ENCODE data around the gene TAAR6. TPM values are rescaled to one million over a fixed set of nuclear protein-coding genes. Genes with fewer than 3 reads are reported as not detected.

The TAAR6 gene
- total and polyA plus RNA-seq, 9 of the 15 experiments (the other 6 are each of a cell fraction or from before 2014, with no cell fraction given), result not detected

DNA sequence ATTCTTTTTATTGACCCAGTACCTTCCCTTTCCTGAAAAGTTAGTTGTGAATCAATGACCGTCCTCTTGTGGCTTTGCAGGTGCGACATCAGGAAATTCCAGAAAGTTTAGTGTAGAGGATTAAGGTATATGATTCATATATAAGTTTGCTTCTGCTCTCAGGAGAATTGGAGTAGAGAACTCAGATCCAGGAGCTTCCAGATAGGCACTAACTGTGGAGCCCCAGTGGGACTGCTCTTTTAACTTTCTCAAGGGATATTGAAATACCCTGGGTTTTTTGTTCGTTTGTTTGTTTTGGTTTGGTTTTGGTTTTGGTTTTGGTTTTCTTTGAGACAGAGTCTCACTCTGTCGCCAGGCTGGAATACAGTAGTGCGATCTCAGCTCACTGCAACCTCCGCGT, 44.4 kb downstream of the TAAR6 start (continued):
- no peak for TF ChIP-seq SP1 (CRISPR knock-in tag; IDR thresholded peaks at IDR 0.05)

DNA sequence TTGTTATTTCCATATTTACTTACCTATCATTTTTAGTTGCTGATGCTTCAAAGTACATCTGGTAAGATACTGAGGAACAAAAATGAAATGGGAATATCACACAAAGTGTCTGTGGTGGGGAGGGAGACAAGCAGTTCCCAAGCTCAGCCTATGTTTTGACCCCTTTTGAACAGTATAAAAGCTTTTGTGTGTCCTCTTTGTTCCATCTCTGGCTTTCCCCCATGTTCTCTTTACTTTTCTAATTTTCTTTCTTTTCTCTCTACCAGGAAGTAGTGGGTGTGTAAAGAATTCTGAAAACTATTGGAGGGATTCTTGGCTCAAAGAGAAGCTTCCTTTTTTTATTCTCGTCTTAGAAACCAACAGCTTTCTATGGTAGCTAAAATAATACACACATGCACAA, 46.6 kb downstream of the TAAR6 start:
- no peak overlapping the region for H3K4me2 ChIP-seq (ENCODE audit: insufficient read depth, low read length)
- no peak overlapping the region for H3K9ac ChIP-seq (ENCODE audit: insufficient read depth in 1 of 2, low read depth in 2 of 2, low read length in 2 of 2)
- TF ChIP-seq ZC3H11A (IDR thresholded peaks at IDR 0.05; ENCODE audit: low read depth, low read length) (no peak), SLC30A9 (CRISPR knock-in tag; IDR thresholded peaks at IDR 0.05) (no peak), ZNF121 (CRISPR knock-in tag; conservative IDR thresholded peaks at IDR 0.05) (no peak), ZC3H4 (CRISPR knock-in tag; IDR thresholded peaks at IDR 0.05; ENCODE audit: borderline replicate concordance) (no peak), CSDE1 (IDR thresholded peaks at IDR 0.05) (no peak), MYNN (IDR thresholded peaks at IDR 0.05) (no peak), MYNN (CRISPR knock-in tag; IDR thresholded peaks at IDR 0.05) (no peak)
- TF ChIP-seq, protein P1, sequence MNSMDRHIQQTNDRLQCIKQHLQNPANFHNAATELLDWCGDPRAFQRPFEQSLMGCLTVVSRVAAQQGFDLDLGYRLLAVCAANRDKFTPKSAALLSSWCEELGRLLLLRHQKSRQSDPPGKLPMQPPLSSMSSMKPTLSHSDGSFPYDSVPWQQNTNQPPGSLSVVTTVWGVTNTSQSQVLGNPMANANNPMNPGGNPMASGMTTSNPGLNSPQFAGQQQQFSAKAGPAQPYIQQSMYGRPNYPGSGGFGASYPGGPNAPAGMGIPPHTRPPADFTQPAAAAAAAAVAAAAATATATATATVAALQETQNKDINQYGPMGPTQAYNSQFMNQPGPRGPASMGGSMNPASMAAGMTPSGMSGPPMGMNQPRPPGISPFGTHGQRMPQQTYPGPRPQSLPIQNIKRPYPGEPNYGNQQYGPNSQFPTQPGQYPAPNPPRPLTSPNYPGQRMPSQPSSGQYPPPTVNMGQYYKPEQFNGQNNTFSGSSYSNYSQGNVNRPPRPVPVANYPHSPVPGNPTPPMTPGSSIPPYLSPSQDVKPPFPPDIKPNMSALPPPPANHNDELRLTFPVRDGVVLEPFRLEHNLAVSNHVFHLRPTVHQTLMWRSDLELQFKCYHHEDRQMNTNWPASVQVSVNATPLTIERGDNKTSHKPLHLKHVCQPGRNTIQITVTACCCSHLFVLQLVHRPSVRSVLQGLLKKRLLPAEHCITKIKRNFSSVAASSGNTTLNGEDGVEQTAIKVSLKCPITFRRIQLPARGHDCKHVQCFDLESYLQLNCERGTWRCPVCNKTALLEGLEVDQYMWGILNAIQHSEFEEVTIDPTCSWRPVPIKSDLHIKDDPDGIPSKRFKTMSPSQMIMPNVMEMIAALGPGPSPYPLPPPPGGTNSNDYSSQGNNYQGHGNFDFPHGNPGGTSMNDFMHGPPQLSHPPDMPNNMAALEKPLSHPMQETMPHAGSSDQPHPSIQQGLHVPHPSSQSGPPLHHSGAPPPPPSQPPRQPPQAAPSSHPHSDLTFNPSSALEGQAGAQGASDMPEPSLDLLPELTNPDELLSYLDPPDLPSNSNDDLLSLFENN (IDR thresholded peaks at IDR 0.05; ENCODE audit: low read depth in 2 of 2, low read length in 2 of 2), result no peak
- no peaks in the 10 kb centered on the region for H4K20me1 ChIP-seq (replicated peaks; ENCODE audit: control insufficient read depth, insufficient read depth, low read length)
- ATAC-seq (no peak), DNase-seq (ENCODE audit: extremely low read depth in 1 of 4, low spot score in 3 of 4) (no peak), FAIRE-seq (no peak)
- no peaks in the 10 kb centered on the region for H3K36me3 ChIP-seq (ENCODE audit: control insufficient read depth, insufficient read depth, low read length)
- no peaks in the 10 kb centered on the region for H3K9me1 ChIP-seq (ENCODE audit: control insufficient read depth, insufficient read depth, low read length)
- no peaks in the 10 kb centered on the region for H3K9me3 ChIP-seq (replicated peaks; ENCODE audit: control insufficient read depth, insufficient read depth, low read depth, low read length)
- ChIA-PET POLR2A (no interaction called here), CTCF (ENCODE audit: low intra/inter-chr PET ratio) (no interaction called here)
- no peak overlapping the region for H3K4me3 ChIP-seq
- intact Hi-C loops (cut with micrococcal nuclease), result no loop called here
- no peaks in the 10 kb centered on the region for H3K79me2 ChIP-seq (ENCODE audit: control insufficient read depth, insufficient read depth, low read length)
- H3K27me3 ChIP-seq (ENCODE audit: control insufficient read depth in 2 of 2, insufficient read depth in 2 of 2, low read length in 2 of 2), result no peaks in the 10 kb centered on the region
- BruUV-seq (replicated peaks), result no TSS peak
- H3K4me1 ChIP-seq (replicated peaks in 1 of 2; ENCODE audit: control insufficient read depth in 2 of 2, insufficient read depth in 2 of 2, low read length in 2 of 2), result no peaks in the 10 kb centered on the region
- in situ Hi-C loops (cut with MboI), result no loop called here
- 0% methylated on average over 1 of the region's 1 CpG for WGBS (ENCODE audit: insufficient coverage, low coverage, missing lambda C conversion rate)
- H3K27ac ChIP-seq (ENCODE audit: extremely low read depth, low read depth, low read length), result no peak overlapping the region
- H2AFZ ChIP-seq (ENCODE audit: low read depth, low read length), result no peak overlapping the region

Small RNA genes lying within 50 kb of the gene (small RNA-seq; reads per million reads assigned to genes)
- gene TAAR7P, result not detected

Other genes starting within 250 kb of the TAAR6 start
Only the 7 nearest of the 11 such genes appear.
- 15.5 and 22.5 TPM in 2 replicates for gene STX7, start 57.2 kb upstream of the TAAR6 start, total RNA-seq (2014; rRNA removed)
- 26.7 and 29.4 TPM in 2 replicates for gene STX7, start 57.2 kb upstream of the TAAR6 start, total RNA-seq (2014; rRNA removed; fragmentation: Illumina TruSeq; extraction: Trizol)
- gene STX7, start 57.2 kb upstream of the TAAR6 start, total RNA-seq (2015; rRNA removed; fragmentation: Illumina TruSeq; extraction: Trizol), result 24.5 and 30.3 TPM in 2 replicates
- gene STX7, start 57.2 kb upstream of the TAAR6 start, total RNA-seq (2021), result 24.8 and 25.3 TPM in 2 replicates
- 29.0 and 34.4 TPM in 2 replicates for gene STX7, start 57.2 kb upstream of the TAAR6 start, polyA plus RNA-seq (2011; rRNA removed)
- gene STX7, start 57.2 kb upstream of the TAAR6 start, polyA plus RNA-seq (2014; fragmentation: Illumina TruSeq; extraction: Trizol), result 26.9 and 28.4 TPM in 2 replicates
- gene STX7, start 57.2 kb upstream of the TAAR6 start, polyA plus RNA-seq (2014; fragmentation: Nextera tagmentation; extraction: Ambion mirVana), result 10 to 100 TPM; 13.0 to 14.6 TPM
- gene STX7, start 57.2 kb upstream of the TAAR6 start, polyA plus RNA-seq (2014; rRNA removed), result 15.0 and 15.6 TPM in 2 replicates
- not detected in 2 replicates for gene TAAR9, start 32.0 kb upstream of the TAAR6 start, total RNA-seq (2014; rRNA removed)
- gene TAAR9, start 32.0 kb upstream of the TAAR6 start, total RNA-seq (2014; rRNA removed; fragmentation: Illumina TruSeq; extraction: Trizol), result not detected in 2 replicates
- gene TAAR9, start 32.0 kb upstream of the TAAR6 start, total RNA-seq (2015; rRNA removed; fragmentation: Illumina TruSeq; extraction: Trizol), result not detected in 2 replicates
- gene TAAR9, start 32.0 kb upstream of the TAAR6 start, total RNA-seq (2021), result not detected in 2 replicates
- gene TAAR9, start 32.0 kb upstream of the TAAR6 start, polyA plus RNA-seq (2011; rRNA removed), result not detected in 2 replicates
- not detected in 2 replicates for gene TAAR9, start 32.0 kb upstream of the TAAR6 start, polyA plus RNA-seq (2014; fragmentation: Illumina TruSeq; extraction: Trizol)
- gene TAAR9, start 32.0 kb upstream of the TAAR6 start, polyA plus RNA-seq (2014; fragmentation: Nextera tagmentation; extraction: Ambion mirVana), result not detected
- not detected in 2 replicates for gene TAAR9, start 32.0 kb upstream of the TAAR6 start, polyA plus RNA-seq (2014; rRNA removed)
- not detected in 2 replicates for gene TAAR8, start 17.6 kb upstream of the TAAR6 start, total RNA-seq (2014; rRNA removed)
- not detected in 2 replicates for gene TAAR8, start 17.6 kb upstream of the TAAR6 start, total RNA-seq (2014; rRNA removed; fragmentation: Illumina TruSeq; extraction: Trizol)
- gene TAAR8, start 17.6 kb upstream of the TAAR6 start, total RNA-seq (2015; rRNA removed; fragmentation: Illumina TruSeq; extraction: Trizol), result not detected in 2 replicates
- gene TAAR8, start 17.6 kb upstream of the TAAR6 start, total RNA-seq (2021), result not detected in 2 replicates
- not detected in 2 replicates for gene TAAR8, start 17.6 kb upstream of the TAAR6 start, polyA plus RNA-seq (2011; rRNA removed)
- gene TAAR8, start 17.6 kb upstream of the TAAR6 start, polyA plus RNA-seq (2014; fragmentation: Illumina TruSeq; extraction: Trizol), result not detected in 2 replicates
- gene TAAR8, start 17.6 kb upstream of the TAAR6 start, polyA plus RNA-seq (2014; fragmentation: Nextera tagmentation; extraction: Ambion mirVana), result not detected
- gene TAAR8, start 17.6 kb upstream of the TAAR6 start, polyA plus RNA-seq (2014; rRNA removed), result not detected in 2 replicates
- not detected in 2 replicates for gene TAAR5, start 19.4 kb downstream of the TAAR6 start, total RNA-seq (2014; rRNA removed)
- gene TAAR5, start 19.4 kb downstream of the TAAR6 start, total RNA-seq (2014; rRNA removed; fragmentation: Illumina TruSeq; extraction: Trizol), result not detected in 2 replicates
- gene TAAR5, start 19.4 kb downstream of the TAAR6 start, total RNA-seq (2015; rRNA removed; fragmentation: Illumina TruSeq; extraction: Trizol), result not detected in 2 replicates
- not detected in 2 replicates for gene TAAR5, start 19.4 kb downstream of the TAAR6 start, total RNA-seq (2021)
- gene TAAR5, start 19.4 kb downstream of the TAAR6 start, polyA plus RNA-seq (2011; rRNA removed), result not detected in 2 replicates
- not detected in 2 replicates for gene TAAR5, start 19.4 kb downstream of the TAAR6 start, polyA plus RNA-seq (2014; fragmentation: Illumina TruSeq; extraction: Trizol)
- gene TAAR5, start 19.4 kb downstream of the TAAR6 start, polyA plus RNA-seq (2014; fragmentation: Nextera tagmentation; extraction: Ambion mirVana), result not detected
- not detected in 2 replicates for gene TAAR5, start 19.4 kb downstream of the TAAR6 start, polyA plus RNA-seq (2014; rRNA removed)
- gene TAAR2, start 54.0 kb downstream of the TAAR6 start, total RNA-seq (2014; rRNA removed), result not detected in 2 replicates
- gene TAAR2, start 54.0 kb downstream of the TAAR6 start, total RNA-seq (2014; rRNA removed; fragmentation: Illumina TruSeq; extraction: Trizol), result not detected in 2 replicates
- not detected in 2 replicates for gene TAAR2, start 54.0 kb downstream of the TAAR6 start, total RNA-seq (2015; rRNA removed; fragmentation: Illumina TruSeq; extraction: Trizol)
- gene TAAR2, start 54.0 kb downstream of the TAAR6 start, total RNA-seq (2021), result not detected in 2 replicates
- gene TAAR2, start 54.0 kb downstream of the TAAR6 start, polyA plus RNA-seq (2011; rRNA removed), result not detected in 2 replicates
- gene TAAR2, start 54.0 kb downstream of the TAAR6 start, polyA plus RNA-seq (2014; fragmentation: Illumina TruSeq; extraction: Trizol), result not detected in 2 replicates
- gene TAAR2, start 54.0 kb downstream of the TAAR6 start, polyA plus RNA-seq (2014; fragmentation: Nextera tagmentation; extraction: Ambion mirVana), result not detected
- gene TAAR2, start 54.0 kb downstream of the TAAR6 start, polyA plus RNA-seq (2014; rRNA removed), result not detected in 2 replicates
- gene TAAR1, start 88.9 kb downstream of the TAAR6 start, total RNA-seq (2014; rRNA removed), result not detected in 2 replicates
- gene TAAR1, start 88.9 kb downstream of the TAAR6 start, total RNA-seq (2014; rRNA removed; fragmentation: Illumina TruSeq; extraction: Trizol), result not detected in 2 replicates
- not detected in 2 replicates for gene TAAR1, start 88.9 kb downstream of the TAAR6 start, total RNA-seq (2015; rRNA removed; fragmentation: Illumina TruSeq; extraction: Trizol)
- not detected in 2 replicates for gene TAAR1, start 88.9 kb downstream of the TAAR6 start, total RNA-seq (2021)
- not detected in 2 replicates for gene TAAR1, start 88.9 kb downstream of the TAAR6 start, polyA plus RNA-seq (2011; rRNA removed)
- gene TAAR1, start 88.9 kb downstream of the TAAR6 start, polyA plus RNA-seq (2014; fragmentation: Illumina TruSeq; extraction: Trizol), result not detected in 2 replicates
- gene TAAR1, start 88.9 kb downstream of the TAAR6 start, polyA plus RNA-seq (2014; fragmentation: Nextera tagmentation; extraction: Ambion mirVana), result not detected
- not detected in 2 replicates for gene TAAR1, start 88.9 kb downstream of the TAAR6 start, polyA plus RNA-seq (2014; rRNA removed)
- gene VNN1, start 143.7 kb downstream of the TAAR6 start, total RNA-seq (2014; rRNA removed), result not detected in 2 replicates
- not detected in 2 replicates for gene VNN1, start 143.7 kb downstream of the TAAR6 start, total RNA-seq (2014; rRNA removed; fragmentation: Illumina TruSeq; extraction: Trizol)
- not detected in 2 replicates for gene VNN1, start 143.7 kb downstream of the TAAR6 start, total RNA-seq (2015; rRNA removed; fragmentation: Illumina TruSeq; extraction: Trizol)
- gene VNN1, start 143.7 kb downstream of the TAAR6 start, total RNA-seq (2021), result not detected in 2 replicates
- gene VNN1, start 143.7 kb downstream of the TAAR6 start, polyA plus RNA-seq (2011; rRNA removed), result 0.04 TPM in 1 of 2 replicates, not detected in the other
- not detected in 2 replicates for gene VNN1, start 143.7 kb downstream of the TAAR6 start, polyA plus RNA-seq (2014; fragmentation: Illumina TruSeq; extraction: Trizol)
- gene VNN1, start 143.7 kb downstream of the TAAR6 start, polyA plus RNA-seq (2014; fragmentation: Nextera tagmentation; extraction: Ambion mirVana), result not detected
- gene VNN1, start 143.7 kb downstream of the TAAR6 start, polyA plus RNA-seq (2014; rRNA removed), result not detected in 2 replicates